CD4-positive, alpha-beta T cell treated with Interleukin-2 at 100 ng/mL for 4 hours (primary cell): Measurements from ENCODE around the gene CEP63.

Source experiments
- DNase-seq: peaks from one replicate; pipeline ENCODE4 v3.0.0-alpha.2; 2020; ENCODE audit warnings: low spot score

The CEP63 gene

DNA sequence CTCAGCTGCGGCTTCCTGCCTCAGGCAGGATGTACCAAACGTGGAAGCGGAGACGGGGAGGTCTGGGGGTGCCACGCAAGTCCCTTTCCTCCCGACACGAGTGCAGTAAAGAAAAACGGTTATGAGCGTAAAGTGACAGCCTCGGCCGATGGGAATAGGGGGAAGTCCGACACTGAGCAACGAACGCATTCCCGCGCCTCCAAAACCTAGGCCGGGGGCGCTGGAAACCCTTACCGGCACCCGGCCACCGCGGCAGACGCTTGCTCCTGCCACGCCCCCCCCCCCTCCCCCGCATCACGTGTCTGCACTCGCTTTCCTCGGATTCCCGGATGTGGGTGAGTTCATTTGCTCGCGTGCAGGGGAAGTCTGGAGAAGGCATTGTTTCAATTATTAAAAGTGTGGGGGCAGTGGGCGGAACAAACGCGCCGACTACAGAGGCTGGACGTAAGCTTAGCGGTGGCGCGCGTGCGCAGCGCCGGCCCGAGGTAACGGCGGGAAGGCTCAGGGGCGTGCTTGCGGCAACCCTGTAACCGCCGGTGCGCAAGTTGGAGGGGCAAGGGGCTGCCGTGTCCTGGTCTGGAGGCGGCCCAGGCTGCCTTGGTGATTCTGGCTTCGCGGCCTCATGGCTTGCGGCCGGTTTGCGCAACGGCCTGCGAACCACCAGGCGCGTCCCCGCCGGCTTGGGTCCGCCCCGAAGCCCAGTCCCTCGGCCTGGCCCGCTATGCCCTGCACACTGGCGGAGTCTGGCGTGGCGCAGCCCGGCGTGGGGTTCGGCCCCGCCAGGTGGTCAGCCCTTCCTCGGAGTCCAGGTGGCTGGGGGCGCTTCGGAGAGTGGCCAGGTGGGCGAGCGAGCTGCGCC, at the start of gene CEP63, which contains the start of gene ANAPC13:
Gene CEP63 (plus strand): TSS at position 340 of the 859 bp plus-strand sequence. CDS start 9,264 bp downstream, outside the sequence.
Gene ANAPC13 (minus strand): TSS at position 268 of the 859 bp plus-strand sequence. CDS start 3,081 bp downstream, outside the sequence.
- DNase-seq: peak; percentile 97

DNA sequence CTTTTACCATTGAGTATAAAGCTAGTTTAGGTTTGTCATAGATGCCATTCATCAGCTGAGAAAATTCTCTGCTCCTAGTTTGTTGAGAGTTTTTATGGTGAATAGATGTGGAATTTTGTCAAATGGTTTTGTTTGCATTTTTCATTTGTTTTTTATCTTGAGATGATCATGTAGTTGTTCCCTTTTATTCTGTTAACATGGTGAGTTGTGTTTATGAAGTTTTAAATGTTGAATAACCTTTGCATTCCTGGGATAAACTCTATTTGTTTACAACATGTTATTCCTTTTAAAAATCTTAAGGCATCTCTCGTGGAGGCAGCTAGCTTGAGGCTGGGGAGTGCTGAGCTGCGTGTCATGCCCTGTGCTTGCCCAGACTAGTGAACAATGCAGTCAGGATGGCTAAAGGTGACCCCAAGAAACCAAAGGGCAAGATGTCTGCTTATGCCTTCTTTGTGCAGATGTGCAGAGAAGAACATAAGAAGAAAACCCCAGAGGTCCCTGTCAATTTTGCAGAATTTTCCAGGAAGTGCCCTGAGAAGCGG, 48.6 kb upstream of the CEP63 start:
- DNase-seq: no peak

DNA sequence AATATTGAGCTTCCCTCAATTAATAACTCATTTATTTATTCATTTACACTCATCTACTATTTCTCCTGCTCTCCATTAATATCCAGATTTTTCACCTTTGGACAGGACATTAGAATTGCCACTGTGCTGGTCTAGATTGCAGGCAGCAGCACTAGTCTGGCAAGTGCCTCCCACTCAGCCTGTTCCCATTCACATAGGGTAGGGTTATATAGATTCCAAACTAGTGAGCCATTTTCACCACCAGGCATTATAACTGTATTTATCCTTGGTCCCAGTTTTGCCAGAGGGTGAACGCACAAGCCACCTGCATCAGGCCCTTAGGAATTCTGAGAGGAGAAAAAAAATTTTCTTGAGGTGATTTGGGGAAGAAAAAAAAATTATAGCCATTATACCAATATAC, 44.5 kb upstream of the CEP63 start:
- DNase-seq: no peak

DNA sequence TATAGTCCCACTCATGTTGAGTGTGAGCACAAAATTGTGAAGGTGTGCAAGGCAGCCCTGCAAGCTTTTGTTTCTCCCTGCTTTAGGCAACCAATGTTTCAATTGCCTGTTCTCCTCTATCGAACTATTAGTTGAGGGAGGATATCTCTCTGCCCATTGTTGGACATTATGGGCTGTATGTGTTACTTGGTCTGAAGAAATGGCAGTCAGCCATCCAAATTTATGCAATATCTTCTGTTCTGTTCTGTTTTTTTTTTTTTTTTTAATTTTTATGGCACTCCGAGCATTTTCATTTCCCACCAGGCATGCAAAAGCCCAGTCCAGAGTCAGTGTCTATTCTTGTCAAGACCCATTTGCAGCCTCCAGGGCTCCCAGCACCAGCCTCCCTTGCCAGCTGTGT, 44.0 kb upstream of the CEP63 start:
- DNase-seq: no peak

DNA sequence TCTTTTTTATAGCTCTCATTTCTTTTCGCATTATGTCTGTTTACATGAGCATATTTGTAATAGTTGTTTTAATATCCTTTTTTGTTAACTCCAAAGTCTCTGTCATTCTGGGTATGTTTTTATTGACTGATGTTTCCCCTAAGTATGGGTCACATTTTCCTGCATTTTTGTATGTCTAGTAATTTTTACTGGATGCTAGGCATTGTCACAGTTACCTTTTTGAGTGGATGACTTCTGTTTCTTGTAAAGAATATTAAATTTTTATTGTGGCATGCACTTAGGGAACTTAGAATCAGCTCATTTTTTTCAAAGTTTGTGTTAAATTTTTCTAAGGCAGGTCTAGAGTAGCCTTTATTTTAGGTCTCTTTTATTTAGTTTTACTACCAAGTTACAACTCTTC, 40.8 kb upstream of the CEP63 start:
- no peak for DNase-seq

DNA sequence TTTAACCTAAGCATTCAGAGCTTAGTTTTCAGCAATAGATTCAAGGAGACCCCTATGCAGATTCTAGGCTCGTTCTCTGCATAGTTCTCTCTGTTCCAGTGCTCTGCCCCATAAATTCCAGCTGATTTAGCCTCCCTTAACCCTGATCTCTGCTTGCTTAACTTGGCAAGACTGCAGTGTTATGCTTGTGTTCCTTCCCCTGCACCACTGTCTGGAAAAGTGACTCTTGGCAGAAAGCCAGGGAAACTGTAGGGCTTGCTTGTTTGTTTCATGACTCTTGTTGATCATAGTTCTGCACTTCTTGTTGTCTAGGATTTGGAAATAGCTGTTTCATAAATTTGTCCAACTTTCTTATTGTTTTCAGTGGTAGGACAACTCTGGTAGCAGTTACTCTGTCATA, 40.2 kb upstream of the CEP63 start:
- DNase-seq: no peak

DNA sequence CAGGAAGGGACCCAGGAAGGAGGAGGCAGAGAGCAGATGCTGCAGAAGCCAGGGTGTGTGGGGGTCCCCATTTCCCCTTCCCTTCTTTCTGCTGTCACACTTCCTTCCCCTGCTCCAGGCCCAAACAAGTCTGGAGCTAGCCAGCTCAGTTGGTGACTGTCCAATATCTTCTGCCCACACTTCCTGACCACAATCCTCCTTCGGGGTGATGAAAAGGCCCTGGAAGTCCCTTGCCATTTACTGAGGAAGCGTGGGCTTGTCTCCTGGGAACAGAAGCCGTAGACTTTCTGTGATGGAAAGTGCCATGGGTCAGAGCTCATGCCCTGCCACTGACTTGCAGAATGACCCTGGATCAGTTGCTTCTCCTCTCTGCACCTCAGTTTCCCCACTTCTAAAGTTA, 39.1 kb upstream of the CEP63 start:
- DNase-seq: no peak

DNA sequence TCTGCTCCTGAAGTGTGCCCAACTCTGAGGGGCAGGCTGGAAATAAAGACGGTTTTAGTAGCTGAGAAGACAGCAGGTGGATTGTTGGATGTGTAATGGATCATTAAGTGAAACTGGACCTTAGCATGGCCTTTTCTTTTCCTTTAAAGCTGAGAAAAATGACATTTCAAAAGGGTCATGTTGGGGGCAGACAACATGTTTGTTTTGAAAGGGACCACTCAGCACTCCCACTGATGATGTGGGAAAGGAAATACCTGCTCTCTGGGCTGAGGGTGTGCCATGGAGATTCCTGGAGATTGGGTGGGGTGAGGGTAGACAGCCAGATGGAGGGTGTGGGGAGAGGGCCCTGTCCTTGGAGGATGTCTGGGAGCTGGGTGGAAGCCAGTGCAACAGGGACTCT, 38.5 kb upstream of the CEP63 start:
- DNase-seq: no peak

DNA sequence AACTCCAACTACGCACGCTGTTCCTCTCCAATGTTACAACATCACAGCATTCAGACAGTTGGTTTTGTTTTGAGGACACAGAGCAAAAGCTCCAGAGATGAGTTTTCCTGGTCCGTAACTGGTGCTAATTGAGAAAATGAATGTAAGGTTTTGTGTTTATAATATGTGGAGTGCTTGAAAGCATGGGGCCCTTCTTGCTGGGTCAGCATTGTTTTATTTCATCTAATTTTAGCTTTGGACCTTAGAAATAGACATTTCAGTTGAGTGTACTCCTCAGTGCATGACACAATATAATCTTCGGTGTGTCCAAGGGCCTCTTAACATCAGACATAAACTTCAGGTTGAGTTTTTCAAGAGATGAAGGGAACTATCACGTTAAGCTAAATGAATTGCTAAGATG, 37.2 kb upstream of the CEP63 start:
- DNase-seq: no peak

DNA sequence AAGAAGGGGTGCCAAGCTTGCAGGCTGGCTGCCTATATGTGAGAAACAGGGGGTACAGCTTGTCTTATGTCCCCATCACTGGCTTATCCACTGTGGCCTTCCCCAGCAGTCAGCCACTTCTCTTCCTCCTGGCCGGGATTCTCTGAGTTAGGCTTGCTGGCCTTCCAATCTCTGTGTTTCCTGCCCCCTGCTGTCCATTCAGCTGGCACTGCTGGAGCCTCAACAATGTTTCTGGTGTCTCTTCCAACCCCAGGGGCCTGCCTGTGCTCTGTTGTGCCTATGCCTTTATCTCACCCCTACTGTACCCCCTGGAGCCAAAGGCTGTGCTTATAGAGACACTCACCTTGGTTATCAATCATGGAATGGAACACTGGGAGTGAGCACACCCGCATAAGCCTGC, 36.6 kb upstream of the CEP63 start:
- no peak for DNase-seq

DNA sequence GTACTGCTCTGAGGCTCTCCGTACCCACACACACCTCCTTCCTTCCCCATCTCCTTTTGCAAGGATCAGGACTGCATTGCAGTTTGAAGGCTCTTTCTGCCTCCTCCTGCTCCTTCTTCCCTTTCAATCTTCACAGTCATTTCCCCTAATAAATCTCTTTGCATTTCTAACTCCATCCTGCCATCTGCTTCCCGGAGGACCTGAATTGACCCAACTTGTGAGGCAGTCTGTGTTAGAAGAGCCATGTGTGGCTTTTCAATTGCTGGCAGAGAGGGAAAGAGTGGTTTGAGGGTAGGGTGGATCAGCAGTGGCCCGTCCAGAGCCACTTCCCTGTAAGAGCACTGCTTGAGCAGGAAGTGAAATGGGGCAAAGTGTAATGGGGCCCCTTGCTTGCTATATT, 35.9 kb upstream of the CEP63 start:
- DNase-seq: no peak

DNA sequence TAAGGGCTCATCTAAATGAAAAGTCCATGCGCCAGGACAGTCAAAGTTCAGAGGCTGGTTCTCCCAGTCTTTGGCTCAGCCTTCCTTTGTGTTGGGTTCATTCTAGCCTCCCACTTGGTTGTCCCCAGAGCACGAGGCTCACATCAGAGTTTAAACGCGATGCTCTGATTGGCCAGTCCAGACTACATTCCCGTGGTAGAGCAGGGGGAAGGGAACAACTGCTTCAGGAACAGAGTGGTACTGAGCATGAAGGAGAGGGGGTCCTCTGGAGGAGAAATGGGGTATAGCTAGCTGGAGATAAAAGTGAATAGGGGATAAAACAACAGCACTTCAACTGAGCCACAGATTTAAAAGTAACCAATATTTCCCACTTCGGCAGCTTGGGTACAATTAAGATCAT, 32.2 kb upstream of the CEP63 start:
- no peak for DNase-seq

DNA sequence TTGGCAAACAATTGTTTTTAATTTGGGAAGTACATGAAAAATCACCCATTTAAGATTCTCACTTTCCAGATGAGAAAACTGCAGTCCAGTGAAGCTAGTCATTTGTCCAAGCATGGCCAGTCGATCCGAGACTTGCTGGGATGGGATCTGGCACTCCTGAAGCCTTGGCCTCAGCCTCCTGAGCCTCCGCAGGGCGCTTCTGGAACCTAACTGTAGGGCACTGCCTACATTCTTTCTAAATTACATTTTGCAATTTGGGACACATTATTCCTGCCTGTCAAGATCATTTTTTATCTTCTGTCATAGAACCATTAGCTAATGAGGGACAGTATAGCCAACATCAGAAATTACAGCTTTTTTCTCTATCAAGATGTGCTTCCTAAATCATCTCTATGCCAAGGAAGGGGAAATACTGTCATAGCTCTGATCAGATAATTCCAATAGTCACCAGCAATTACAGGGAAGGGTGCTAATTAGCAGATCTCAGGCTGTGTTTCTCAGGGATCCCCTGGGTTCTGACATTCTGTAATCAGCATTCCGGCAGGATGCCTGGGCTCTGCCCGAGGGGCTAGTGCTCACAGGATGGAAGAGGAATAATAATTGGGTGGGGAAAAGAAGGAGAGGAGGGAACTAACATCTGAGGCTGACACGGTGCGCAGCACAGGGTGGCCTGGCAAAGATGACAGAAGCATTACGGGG, 28.3 kb upstream of the CEP63 start:
- no peak for DNase-seq

DNA sequence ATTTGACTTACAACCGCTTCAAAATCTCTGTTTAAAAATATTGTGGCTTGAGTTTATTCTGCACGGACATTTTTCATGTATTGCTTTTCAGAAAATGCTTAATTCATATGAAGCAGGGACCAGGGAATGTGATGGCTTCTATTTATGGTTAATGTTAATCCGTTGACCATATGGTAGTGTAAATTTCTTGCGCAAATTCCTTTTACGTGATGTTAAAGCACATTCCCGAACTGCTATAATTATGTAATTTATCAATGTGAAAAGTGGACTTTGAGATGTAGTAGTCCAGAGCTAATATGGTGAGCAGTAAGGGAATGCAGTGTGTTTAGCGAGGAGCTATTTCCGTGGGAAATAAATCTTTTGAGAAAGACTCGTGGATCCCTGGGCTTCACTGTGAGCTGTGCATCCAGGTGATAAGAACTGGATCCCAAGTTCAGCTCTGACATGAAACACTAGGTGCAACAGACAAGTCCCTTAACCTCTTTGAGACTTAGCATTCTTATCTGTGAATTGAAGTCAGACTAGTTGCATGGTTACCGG, 27.4 kb upstream of the CEP63 start:
- no peak for DNase-seq

DNA sequence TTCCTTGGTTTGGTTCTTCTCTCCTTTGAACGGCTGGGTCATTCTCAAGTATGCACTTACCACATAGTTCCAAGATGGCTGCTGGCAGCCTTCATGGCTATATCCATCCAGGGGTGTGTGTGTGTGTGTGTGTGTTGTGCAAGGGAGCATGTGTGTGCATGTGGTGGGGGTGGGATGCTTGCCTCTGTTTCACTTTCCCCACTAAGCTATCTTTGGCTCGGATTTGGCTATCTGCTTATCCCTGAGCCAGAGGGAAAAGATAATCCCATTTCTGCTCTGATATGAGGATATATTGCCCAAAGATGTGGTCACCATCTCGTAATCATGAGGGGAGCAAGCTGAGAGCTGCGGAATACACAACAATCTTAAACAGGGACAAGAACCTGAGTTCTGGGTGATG, 26.3 kb upstream of the CEP63 start:
- no peak for DNase-seq

DNA sequence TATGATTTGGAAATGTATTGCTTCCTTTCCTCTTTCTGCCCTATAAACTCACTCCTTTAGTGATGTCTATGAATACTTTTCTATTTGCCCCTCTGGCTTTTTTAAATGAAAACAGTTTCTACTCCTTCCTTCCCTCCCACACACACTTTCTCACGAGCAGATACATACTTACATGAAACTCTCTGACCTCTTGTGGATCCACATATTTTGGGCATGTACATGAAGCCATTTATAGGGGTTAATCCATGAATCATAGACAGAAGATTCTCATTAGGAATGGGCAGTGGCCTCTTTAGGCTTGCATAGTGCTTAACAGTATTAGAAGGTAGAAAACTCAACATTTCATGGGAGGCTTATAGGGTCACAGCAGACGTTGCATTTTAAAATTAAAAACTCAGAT, 24.9 kb upstream of the CEP63 start:
- no peak for DNase-seq

DNA sequence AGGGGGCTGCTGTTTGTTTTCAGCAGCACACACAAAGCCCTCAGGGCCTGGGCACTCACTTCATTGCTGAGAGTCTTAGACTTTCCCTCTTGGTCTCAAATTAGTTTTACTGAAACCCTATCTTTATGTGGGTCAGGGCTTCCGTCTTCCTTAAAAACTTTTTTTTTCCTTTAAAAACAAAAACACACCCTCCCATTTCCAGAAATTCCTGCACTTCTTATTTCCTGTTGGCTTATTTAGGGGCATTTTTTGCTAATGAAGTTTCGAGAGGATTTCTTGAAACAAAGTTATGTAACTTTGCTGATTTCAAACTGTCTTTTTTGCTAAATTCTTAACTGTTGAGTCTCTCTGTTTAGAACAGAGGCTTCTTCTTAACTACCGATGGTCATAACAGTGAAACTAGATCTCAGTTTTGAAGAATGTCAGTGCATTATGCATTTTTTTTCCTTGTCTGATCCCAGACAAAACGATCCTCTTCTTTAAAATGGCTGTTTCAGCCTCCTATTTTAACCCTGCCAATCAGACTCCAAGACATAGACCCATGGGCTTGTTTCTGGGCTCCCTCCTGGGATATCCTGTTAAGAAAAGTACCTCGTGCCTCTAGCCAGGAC, 23.4 kb upstream of the CEP63 start:
- no peak for DNase-seq

DNA sequence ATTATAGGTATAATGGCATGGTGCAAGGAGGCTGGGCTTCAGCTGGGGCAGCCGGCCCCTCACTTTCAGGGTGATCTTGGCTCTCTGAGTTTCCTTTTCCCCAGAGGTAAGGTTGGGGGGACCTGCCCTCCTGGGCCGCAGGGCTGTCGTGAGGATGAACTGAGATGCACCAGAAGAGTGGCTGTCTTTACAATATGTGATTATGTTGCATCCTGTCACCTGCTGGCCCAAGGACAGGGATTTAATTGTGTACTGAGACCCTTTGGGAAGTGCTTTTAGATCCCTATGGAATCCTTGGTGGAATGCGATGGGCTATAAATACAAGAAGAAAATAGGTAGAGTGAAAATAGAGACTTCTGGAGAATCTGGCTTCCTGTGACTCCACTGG, 22.2 kb upstream of the CEP63 start:
- no peak for DNase-seq

DNA sequence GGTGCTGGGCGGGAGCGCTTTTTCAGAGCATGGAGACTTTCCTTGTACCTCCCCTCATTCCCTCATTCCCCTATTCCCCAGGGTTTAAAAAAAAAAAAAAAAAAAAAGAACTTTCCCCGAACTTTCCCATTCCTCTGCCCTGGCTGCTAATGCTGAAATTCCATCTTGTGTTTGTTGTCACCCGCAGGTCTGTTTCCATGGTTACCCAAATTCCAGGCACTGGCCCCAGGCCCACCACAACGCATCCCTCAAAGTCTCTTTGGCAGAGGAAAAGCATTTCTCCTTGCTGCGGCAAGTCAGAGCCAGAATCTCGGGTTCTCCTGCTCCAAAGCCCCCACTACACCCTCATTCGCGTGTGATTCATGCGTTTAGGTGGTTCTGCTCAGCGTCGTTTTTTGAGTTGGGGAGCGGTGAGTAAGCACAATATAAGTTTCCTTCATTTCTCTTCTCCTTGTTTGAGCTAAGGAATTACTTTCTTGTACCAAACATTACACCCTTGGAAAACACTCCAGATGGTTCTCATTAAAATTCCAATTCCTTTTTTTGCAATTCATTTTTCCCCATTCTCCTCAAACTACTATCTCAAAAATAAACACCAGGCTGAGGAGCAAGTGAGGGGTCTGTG, 21.7 kb upstream of the CEP63 start:
- DNase-seq: no peak

DNA sequence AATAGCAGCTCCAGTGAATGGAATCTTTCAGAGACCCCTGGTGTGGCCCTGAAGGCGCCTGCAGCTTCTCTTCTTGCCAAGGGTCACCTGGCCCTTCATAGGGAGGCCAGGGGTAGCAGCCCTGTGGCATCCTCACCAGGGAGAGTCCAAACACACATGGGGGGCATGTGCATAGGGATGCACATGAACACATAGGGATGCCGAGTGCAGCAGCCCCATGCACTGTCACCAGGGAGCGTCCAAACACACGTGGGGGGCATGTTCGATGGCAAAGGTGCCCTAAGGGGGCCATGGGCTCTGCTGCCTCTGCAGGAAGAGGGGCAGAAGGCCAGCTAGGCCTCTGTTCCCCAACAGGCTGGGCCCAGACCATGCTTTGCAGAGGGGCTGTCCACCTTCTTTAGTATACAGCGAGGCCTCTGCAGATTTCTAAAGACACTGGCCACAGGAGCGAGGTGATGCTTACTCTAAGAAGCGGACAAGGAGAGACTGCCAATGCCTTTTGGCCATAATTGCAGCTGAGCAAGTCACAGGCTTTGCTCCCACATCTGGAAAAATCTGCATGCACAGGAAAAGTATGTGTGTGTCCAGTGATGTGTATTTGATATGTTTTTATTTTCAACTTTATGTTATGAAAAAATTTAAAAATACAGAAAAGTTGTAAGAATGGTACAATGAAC, 21.0 kb upstream of the CEP63 start:
- DNase-seq: no peak

DNA sequence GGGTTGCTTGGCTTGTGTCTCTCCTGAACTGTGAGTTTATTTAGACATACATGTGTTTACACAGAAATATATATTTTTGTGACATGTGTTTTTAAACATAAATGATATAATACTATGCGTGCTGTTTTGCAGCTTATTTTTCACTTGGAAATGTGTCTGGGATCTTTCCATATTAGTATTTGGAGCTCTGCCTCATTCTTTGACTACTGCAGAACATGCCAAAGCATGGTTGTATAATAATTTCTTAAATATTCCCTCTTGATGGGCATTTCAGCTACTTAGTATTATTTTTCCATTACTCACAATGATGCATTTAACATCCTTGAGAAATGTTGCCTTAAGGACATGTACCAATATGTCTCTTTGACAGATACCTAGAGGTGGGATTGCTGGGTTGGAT, 19.5 kb upstream of the CEP63 start:
- no peak for DNase-seq
